Erythroblast (primary cell): ENCODE results near the gene MSI2.

Experiments
- GATA1 ChIP-seq: IDR thresholded peaks from 2 replicates; pipeline ENCODE4 v1.6.1; 2011; ENCODE audit warnings: low read depth, mild to moderate bottlenecking, control low read depth, low read length, moderate library complexity
- POLR2A ChIP-seq: IDR thresholded peaks from 2 replicates; pipeline ENCODE4 v1.6.1; 2011; ENCODE audit warnings: mild to moderate bottlenecking, low read length

DNA sequence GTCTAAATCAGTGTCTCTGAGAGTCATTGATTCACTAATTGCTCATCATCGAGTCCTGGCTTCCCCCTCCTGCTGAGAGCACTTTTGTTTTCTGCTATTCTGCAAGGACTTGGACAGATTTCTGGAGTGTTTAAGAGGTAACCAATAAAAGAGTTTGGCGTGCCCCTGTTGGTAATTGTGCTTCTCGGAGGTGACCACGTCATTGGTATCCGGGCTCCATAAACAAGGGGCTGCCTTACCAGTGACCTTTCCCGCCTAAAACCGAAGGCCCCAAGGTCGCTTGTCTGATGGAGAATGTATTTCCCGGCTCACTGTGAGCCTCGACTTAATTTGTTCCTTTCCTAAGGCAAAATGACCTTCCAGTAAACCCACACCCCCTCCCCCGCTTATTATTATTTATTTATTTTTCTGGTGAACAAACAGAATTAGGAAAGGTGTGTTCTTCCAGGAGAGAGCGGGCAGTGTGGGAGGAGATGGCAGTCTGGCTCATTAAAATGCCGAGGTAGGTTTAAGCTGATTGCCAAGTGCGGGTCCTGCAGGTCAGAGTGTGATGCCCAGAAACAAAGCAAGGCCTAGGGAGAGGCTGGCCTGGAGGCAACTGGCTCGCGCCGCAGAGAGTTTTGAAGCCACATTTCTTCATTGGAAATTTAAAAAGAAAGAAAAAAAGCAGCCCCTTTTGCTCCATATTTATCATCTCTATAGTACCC is 30.2 kb downstream of the MSI2 start:
- TF ChIP-seq POLR2A (no peak), GATA1 (no peak)
